DMS53 treated with DMSO at 0.1 percent for 48 hours (cell line): ENCODE results near the gene GJA10.
A peak's percentile ranks its signal among the peaks of the same experiment; 100 is the strongest.

Source experiments
- DNase-seq: peaks from one replicate; lab custom pipeline; 2025; ENCODE audit not compliant: unreplicated experiment; lab: John Stamatoyannopoulos, UW

Gene GJA10

GRCh38 chr6:89916136-89916920 lies 22.1 kb downstream of the GJA10 start:
- no peak for DNase-seq

GRCh38 chr6:89917216-89917615 lies 22.9 kb downstream of the GJA10 start:
- DNase-seq = no peak

DNA sequence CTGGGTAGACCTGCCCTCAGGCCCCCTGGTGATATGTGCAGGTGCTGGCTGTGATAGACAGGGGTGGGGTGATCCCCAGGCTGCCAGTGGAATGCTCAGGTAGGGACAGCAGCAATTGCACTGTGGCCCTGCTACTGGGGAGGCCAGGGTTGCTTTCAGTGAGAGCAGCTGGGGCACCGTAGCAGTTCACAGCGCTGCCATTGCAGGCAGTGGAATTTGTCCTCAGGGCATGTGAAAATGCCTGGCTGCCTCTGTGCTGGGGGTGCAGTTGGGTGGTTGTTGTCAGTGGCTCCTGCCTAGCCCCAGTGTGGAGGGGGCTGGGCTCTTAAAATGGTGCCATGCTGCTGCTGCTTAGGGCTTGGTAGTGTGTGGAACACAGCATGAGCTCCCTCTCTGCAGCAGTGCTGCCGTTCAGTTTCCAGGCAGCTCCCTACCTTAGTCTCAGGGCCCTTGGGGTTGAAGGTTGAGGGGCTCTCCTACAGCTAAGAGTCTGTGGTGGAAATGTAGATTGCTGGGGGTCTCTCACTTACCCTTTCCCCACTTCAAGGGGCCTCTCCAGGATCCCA lies 23.6 kb downstream of the GJA10 start:
- DNase-seq = no peak

DNA sequence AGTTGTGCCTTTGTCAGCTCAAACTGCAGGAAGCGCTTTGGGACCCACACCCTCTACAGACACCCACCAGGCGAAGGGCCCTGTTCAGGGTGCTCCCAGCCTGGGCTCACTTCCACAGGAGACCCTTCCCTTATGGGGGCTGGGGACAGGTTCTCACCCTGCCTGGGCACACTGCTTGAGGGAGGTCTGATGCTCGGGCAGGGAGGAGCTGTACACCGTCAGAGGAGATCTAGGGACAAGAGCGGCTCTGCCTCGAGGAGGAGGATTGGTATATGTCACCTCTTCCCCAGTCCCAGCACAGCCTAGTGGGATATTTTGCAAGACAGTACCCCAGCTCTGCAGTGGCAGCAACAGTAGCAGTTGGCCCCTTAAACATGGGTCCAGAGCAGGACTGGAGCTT lies 26.9 kb downstream of the GJA10 start:
- no peak for DNase-seq

GRCh38 chr6:89921691-89922090 lies 27.4 kb downstream of the GJA10 start:
- no peak for DNase-seq

- DNase-seq = no peak
These were observed 30.0 kb downstream of the GJA10 start for GRCh38 chr6:89924231-89924630.

DNA sequence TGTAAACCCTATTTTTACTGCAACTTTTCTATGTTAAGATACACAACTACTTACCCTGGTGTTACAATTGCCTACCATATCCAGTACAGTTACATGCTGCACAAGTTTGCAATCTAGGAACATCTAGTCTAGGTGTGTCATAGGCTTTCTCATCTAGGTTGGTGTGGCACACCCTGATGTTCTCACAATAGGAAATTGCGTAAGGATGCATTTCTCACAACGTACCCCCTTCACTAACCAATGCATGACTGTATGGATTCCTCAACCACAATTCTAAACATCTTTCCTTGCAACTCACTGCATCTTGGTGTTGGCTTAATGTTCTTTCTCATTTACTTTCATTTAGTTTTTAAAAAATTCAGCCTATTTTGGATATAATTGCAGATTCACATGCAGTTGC lies 31.6 kb downstream of the GJA10 start:
- no peak for DNase-seq

GRCh38 chr6:89927264-89927663 lies 33.0 kb downstream of the GJA10 start:
- DNase-seq = no peak

GRCh38 chr6:89927791-89928550 lies 33.7 kb downstream of the GJA10 start:
- no peak for DNase-seq

DNA sequence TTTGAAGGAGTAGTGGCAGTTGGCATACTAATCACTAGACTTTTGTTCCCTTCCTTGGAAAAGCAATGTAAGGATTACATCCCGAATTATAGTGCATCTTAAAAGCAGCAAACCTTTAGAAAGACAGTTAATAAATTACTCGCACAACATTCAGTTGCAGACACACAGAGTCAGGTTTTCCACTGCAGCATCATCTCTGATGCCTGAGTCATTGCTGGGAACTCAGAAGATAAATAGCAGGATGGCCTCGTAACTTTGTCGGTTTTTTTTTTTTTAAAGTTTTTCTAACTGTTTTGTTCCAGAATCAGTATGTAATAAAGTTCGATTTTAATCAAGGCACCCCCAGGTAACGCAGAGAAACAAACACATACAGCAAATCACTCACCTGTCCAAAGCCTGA lies 34.3 kb downstream of the GJA10 start:
- DNase-seq = no peak

GRCh38 chr6:89930789-89931188 lies 36.5 kb downstream of the GJA10 start:
- no peak for DNase-seq

DNA sequence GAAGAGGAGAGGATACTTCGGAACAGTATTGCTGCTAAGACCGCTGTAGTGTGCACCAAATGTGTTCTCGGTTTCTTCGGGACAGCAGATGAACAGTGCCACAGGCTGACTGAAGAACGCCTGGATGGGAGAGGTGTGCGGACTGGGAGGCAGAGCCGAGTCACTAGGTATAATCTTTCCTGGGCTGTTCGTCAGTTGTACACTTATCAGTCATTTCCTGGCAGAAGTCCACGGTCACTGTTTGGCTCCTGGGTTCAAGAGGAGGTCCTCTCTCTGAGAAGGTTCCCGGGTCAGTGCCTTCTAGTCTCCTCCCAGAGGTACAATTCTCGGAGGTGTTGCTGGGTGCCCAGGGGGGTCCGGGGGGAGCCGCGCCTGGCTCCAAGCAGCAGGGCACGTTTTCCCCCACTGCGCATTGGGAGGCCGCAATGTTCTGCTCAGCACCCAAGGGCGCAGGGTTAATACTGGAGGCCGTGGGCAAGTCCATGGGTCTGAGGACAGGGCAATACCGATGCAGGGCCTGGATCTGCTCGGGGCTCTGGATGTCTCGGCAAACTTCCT lies 38.1 kb downstream of the GJA10 start:
- DNase-seq = no peak

DNA sequence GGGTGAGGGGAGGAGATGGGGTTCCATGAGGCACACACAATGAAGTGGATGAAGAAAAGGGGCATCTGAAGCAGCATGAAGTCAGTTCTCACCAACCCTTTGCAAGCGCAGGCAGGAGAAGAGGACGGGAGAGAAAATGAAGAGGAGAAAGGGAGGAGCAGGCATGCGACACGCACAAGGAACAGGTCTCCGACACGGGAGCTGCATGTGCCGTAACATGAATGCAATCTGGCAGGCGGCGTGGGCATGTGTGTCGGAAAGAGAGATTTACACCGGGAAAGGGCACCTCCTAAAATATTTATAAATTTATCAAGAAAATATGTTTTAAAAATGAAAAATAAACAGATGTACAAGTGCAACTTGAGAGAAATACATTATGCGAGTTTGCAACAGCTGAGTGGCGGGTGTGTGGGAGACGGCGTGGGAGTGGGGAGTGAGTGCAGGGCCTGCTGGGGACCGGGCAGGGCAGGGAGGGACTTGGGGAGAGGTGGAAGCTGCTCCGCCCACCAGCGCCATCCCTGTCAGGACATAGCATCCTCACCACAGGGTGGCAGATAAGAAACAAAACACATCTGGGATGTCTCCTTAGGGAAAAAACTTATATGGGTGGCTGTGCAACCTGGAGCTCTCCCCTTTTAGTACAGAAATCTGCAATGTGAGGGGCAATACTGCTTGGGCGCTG lies 40.6 kb downstream of the GJA10 start:
- no peak for DNase-seq

GRCh38 chr6:89936177-89936576 lies 41.9 kb downstream of the GJA10 start:
- DNase-seq = no peak

GRCh38 chr6:89938014-89938413 lies 43.7 kb downstream of the GJA10 start:
- no peak for DNase-seq

DNA sequence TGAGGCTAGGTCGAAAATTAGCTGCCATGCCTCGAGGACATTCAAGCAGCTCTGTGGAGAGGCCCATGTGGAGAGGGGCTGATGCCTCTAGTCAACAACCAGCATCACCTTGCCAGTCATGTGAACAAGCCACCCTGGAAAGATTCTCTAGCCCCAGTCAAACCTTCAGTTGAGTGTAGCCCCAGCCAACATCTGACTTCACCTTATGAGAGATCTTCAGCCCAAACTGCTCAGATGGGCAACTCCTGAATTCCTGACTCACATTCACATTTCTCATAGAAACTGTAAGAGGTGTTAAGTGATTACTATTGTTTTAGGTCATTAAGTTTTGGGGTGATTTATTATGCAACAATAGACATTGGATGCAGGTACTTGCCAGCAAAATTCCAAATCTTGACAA lies 44.9 kb downstream of the GJA10 start:
- no peak for DNase-seq

- peak; percentile 58 for DNase-seq
These were observed 46.2 kb downstream of the GJA10 start for GRCh38 chr6:89940225-89941027.

- DNase-seq = peak; percentile 69
These were observed 46.9 kb downstream of the GJA10 start for GRCh38 chr6:89941031-89941762.

DNA sequence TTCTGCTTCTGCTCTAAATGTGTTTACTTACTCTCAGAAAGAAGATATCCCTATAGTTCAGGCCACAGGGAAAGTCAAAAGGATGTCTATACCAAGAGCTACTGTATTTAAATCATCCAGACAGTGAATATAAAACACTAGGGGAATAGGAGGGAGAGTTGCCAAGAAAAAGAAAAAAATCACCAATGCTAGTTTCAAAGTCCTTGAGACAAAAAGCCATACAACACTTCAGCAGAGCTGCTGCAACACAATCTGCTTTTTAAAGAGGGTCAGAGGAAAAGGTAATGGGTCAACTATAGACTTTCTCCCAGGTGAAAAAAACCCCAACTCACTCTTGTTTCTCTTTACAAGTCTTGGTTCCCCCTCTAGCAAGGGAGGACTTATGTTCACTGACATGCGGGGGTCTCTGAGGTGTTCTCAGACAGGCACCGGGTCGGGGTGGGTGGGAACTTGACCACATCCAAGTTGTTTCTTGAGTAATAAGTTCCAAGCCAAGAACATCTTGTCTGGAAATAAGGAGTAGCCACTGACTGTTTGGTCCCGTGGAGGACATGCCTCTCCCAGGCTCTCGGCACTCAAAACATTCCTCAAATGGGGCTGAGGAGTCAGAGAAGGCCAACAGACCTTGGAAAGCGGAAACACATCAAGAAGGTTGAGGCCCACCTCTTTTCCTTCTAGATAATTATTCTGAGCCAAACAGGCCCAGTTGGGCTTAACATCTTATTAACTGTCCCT lies 47.7 kb downstream of the GJA10 start:
- no peak for DNase-seq
